NCI-H2196 treated with DMSO at 0.1 percent for 48 hours (cell line): ENCODE results near the gene MIAT.
"Not testable (repeated sequence)": the region's sequence is repeated elsewhere in the genome, so short reads cannot be mapped to it uniquely, and the experiment has no call there.

Experiments
- DNase-seq: peaks from one replicate; lab custom pipeline; 2025; ENCODE audit not compliant: unreplicated experiment; lab: John Stamatoyannopoulos, UW

The MIAT gene

GRCh38 chr22:26692215-26692614, 34.8 kb downstream of the MIAT start:
- no peak for DNase-seq

DNA sequence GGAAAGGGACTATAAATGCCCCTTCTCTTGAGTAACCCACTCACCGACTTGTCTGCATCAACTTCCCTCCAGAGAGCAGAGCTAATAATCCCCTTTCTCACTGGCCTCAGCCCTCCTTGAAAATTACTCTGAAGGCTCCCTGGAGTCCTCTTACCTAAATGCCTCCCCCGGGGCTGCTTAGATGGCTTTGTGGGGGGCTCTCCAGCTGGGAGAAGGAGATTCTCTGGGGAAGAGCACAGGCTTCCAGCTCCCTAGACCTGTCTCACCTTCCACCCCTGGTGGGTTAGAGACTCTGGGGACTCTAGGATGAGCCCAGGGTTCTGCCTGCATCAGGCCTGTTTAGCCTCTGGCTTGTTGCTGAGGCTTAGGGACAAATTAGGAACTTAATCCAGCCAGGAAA, 39.8 kb downstream of the MIAT start:
- no peak for DNase-seq

DNA sequence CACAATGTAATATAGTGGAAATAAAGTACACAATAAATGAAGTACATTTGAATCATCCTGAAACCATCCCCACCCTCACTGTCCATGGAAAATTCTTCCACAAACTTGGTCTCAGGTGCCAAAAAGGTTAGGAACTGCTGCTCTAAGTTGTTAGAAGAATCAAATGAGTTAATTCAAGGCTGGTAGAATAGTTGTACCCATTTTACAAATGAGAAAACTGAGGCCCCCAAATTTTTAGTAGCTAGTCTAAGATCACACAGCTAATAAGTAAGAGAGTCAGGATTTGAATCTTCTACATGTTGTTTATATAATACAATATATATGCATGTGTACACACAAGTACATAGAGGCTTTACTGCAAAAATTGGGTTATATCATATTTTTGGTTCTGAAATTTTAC, 43.1 kb downstream of the MIAT start:
- no peak for DNase-seq

GRCh38 chr22:26700886-26701285, 43.5 kb downstream of the MIAT start:
- DNase-seq = no peak

DNA sequence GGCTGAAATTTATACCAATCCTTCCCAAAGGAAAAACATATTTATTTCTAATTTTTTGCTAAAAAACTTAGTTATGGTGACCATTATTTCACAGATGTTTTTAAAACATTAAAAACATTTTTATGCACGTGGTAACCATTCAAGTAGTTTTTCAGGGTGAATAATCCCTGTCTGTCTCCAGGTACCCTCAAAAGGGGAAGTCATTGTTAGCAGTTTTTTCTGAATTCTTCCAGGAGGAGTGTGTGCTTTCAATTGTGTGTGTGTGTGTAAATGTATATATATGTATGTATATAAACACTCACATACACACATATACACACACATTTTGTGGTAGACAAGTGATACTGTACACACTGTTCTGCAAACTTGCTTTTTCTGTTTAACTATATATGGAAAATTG, 43.9 kb downstream of the MIAT start:
- DNase-seq = no peak

DNA sequence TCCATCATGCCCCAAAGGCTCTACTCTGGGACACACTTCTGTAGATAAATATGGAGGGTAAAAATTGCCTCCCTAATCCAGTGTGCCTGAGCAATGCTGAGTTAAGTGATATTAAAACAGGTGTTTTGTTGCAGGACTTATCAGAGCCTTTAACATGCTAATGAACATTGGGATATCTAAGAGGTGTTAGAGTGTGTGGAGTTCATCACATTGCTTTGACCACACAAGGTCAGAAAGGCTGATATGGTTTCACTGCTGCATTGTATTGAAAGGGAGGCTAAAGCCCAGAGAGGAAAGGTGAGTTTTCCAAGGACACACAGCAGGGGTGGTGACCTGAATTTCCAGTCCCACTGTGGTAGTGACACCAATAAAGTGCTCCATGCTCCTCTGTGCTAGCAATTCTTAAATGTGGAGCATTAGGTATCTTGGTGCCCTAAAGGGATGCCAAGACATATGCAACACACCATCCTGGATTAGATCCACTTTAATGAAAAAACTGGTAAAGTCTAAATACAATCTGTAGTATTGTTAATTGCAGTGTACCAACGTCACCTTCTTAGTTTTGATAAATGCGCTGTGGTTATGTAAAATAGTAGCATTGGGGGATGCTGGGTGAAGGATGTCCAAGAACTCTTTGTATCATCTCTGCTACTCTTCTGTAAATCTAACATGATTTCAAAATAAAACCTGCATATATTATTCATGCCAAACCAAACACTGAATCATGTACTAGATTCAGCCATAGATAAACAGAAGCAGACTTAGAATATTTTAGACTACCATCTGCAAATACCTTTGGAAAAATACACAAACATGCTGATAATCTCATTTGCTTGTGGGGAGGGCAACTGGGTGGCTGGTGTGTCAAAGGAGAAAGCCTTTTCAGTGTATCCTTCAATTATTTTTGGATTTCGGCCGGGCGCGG, 45.8 kb downstream of the MIAT start:
- no peak for DNase-seq

DNA sequence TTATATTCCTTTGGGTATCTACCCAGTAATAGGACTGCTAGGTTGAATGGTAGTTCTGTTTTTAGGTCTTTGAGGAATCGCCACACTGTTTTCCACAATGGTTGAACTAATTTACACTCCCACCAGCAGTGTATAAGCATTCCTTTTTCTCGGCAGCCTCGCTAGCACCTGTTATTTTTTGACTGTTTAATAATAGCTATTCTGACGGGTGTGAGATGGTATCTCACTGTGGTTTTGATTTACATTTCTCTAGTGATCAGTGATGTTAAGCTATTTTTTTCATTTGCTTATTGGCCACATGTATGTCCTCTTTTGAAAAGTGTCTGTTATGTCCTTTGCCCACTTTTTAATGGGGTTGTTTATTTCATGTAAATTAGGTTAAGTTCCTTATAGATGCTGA, 48.0 kb downstream of the MIAT start:
- not testable (repeated sequence) for DNase-seq

GRCh38 chr22:26707090-26707489, 49.7 kb downstream of the MIAT start:
- DNase-seq = no peak

DNA sequence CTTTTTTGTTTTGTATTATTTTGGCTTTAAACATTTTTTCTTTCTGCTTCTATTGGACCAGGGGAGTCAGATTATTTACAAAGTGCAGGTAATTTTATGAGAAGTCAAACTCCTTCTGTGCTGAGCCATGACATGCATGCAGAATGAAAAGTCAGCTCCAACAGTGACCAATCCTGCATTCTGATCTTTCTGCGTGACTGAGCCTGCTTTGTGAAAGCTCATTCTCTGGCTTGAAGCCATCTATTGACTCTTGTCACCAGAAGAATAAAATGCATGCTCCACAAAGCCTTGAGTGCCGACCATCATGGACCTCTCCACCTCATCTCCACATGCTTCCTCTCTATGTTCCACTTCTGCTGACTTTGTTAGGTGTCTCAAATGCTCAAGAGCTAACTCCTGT, 50.2 kb downstream of the MIAT start:
- no peak for DNase-seq

- DNase-seq = no peak
Measured at GRCh38 chr22:26708256-26709009, 51.0 kb downstream of the MIAT start.

- DNase-seq = no peak
Measured at GRCh38 chr22:26709617-26710390, 52.4 kb downstream of the MIAT start.

GRCh38 chr22:26711205-26711963, 54.0 kb downstream of the MIAT start:
- no peak for DNase-seq

GRCh38 chr22:26712158-26712557, 54.8 kb downstream of the MIAT start:
- DNase-seq = no peak

DNA sequence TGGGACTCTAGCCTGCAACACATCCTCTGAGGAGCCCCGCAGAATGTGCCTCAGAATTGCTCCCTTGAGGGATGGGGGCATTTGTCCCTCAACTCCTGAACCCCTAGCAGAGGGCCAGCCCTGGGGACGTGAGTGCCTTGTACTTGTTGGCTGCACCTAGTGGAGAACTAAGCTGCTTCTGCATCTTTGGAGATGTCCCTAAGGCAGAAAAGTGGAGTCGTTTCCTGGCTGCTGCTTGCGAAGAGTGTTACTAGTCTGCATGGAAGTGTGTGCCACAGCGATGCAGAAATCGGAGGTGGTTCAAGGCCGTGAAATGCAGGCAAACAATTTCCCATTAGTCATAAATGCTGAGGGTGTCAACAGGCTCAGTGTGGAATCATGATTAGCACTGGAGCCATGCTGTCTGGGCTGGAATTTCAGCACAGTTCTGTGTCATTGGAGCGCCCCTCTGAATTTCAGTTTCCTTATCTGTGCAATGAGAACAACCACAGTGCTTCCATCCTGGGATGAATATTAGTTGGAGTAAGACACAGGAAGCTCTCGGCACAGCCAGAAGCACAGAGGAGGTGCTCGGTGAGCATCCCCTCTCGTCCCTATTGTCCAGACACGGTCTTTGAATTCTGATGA, 56.5 kb downstream of the MIAT start:
- no peak for DNase-seq

DNA sequence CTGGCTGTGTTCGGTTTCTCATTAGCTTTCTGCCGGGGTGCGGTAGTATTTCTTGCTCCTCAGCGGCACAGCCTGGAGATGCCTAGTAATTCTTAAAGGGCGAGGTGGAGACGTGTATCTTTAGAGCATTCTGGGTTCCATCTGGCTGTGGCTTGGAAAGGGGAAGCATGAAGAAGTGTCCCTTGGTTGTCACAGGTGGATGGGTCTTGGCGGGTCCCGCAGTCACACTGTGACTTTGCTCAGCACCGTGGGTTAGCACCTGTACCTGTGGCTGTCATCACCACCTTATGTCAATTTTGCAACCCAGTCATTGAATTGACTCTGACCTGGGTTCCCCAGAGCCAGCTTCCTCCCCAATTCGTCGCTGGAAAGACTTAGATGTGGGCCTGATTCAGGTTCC, 57.6 kb downstream of the MIAT start:
- DNase-seq = no peak

DNA sequence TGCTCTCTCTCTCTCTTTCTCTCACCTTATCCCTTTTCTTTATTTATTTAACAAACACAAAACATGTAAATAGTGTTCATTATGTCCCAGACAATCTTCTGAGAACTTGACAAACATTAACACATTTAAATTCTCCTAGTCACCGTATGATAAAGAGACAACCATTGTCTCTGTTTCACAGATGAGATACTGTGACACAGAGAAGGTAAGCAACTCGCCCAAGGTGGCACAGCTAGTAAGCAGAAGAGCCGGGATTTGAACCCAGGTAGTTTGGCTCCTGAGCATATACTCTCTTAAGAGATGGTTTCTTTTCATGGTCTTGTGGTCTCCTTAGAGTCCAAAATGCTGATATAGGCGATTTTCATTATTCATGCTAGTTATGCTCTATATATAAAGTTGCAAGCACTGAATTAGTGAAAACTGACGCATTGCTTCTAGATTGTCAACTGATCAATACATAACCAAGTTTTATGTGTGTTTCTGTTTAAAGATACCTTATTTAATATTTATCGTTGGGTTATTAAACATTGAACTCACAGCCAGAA, 58.1 kb downstream of the MIAT start:
- no peak for DNase-seq

GRCh38 chr22:26718488-26718887, 61.1 kb downstream of the MIAT start:
- DNase-seq = no peak

DNA sequence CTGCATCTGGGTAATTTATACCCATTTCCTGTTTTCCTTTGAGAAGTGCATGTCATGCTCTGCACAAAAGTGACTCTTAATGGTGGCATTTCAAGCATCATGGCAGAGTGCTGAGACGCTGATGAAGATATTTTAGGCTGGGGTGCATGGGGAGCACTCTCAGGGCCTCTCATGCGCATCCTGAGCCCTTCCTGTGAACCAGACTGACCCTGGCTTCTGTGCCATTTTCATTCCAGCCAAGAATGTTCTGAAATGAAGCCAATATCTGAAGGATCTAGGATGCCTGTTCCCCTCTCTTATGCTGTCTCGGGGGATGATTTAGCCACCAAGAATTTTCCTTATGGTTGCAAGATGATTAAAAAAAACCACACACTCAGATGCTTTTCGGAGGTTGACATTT, 61.5 kb downstream of the MIAT start:
- DNase-seq = no peak

- no peak for DNase-seq
Measured at GRCh38 chr22:26722159-26722558, 64.8 kb downstream of the MIAT start.

DNA sequence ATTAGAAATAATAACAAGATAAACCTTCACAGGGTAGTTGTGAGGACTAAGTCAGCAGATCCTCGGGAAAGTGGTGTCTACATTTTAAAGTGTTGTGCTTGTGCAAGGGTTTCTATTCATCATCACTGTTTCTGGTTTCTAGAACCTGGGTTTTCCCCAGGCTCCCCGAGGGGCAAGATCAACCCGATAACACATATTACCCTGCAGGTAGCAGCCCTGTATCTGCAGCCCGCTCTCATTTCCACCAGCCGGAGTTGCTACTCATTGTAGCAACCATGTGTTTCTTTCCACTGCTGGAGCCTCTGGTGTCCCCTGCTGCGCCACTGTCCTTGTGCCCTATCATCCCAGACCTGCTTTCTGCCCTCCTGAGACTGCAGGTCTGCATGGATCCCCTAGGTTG, 67.0 kb downstream of the MIAT start:
- DNase-seq = no peak
